HepG2 (cell line): ENCODE measurements around the gene TPRN.

ENCODE experiments used
- GPN1 ChIP-seq: sonication (generic); formaldehyde crosslinking; IDR thresholded peaks from 2 replicates; pipeline ENCODE4 v1.5.1; 2020; ENCODE audit warnings: missing genetic modification reagents, borderline replicate concordance
- ZZZ3 ChIP-seq: sonication (generic); formaldehyde crosslinking; IDR thresholded peaks from 2 replicates; pipeline ENCODE4 v1.4.0; 2020; ENCODE audit warnings: missing genetic modification reagents, mild to moderate bottlenecking, borderline replicate concordance

DNA sequence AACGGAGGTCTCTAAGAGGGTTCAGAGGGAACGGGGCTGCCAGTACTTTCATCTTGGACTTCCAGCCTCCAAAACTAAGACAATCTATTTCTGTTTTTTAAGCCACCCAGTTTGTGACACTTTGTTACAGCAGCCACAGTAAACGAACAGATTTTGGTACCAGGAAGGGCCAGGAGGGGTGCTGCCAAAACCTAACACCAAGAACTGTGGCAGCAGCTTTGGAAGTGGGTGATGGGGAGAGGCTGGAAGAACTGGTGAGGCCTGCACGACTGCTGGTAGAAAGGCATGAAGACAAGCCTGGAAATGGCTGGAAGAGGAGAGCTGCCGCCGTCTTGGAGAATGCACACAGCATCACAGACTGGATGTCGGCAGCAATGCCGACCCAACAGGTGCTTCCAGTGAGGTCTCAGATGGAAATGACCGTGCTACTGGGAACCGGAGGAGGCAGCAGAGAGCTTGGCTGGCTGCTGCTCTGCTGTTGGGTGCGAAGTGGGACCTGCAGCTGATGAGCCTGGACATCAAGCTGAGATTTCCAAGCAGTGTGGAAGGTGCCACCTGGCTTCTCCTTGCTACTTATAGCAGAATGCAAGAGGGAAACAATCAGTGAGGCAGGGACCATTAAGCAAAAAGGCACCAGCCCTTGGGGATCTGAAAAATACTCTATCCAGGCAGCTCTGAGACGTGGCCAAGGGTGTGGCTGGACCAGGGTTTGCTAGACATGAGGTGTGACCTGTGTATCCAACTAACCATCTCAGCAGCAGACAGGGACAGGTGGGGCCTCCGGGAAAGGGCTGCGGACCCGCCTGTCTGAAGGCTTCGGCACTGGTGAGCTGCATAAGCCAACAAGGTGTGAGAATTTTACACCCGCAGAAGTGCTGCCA lies 24.0 kb downstream of the TPRN start:
- TF ChIP-seq GPN1 (CRISPR knock-in tag) (no peak), ZZZ3 (no peak)
